HepG2 (cell line): ENCODE results near the gene IRAK2. TPM values are rescaled to one million over a fixed set of nuclear protein-coding genes. Genes with fewer than 3 reads are reported as not detected.
A peak's percentile ranks its signal among the peaks of the same experiment; 100 is the strongest.

Experiments
- CSRNP2 ChIP-seq: sonication (generic); formaldehyde crosslinking; conservative IDR thresholded peaks from 2 replicates; pipeline ENCODE4 v1.8.0; 2022; ENCODE audit warnings: low read depth, missing genetic modification reagents
- HES4 ChIP-seq: sonication (generic); formaldehyde crosslinking; IDR thresholded peaks from 2 replicates; pipeline ENCODE4 v1.9.0; 2021; ENCODE audit warnings: mild to moderate bottlenecking, missing genetic modification reagents, borderline replicate concordance
- SKIL ChIP-seq: sonication (generic); formaldehyde crosslinking; IDR thresholded peaks from 2 replicates; pipeline ENCODE4 v1.8.0; 2022; ENCODE audit warnings: missing genetic modification reagents, mild to moderate bottlenecking, moderate library complexity, borderline replicate concordance
- SP1 ChIP-seq, 2 experiments: fragments of 450-650 bp in 1 of 2; sonication (generic) in 1 of 2; formaldehyde crosslinking in 1 of 2; IDR thresholded peaks; 2 replicates each; pipeline versions ENCODE4 v1.4.0 to v1.6.1; 2016 to 2020; ENCODE audit warnings: missing genetic modification reagents in 1 of 2
- ZBED4 ChIP-seq: sonication (generic); formaldehyde crosslinking; IDR thresholded peaks from 2 replicates; pipeline ENCODE4 v1.4.0; 2020; ENCODE audit warnings: missing genetic modification reagents, borderline replicate concordance
- ZNF281 ChIP-seq: sonication (generic); formaldehyde crosslinking; IDR thresholded peaks from 2 replicates; pipeline ENCODE4 v1.4.0; 2020; ENCODE audit warnings: missing genetic modification reagents, borderline replicate concordance
- ZNF354B ChIP-seq: sonication (generic); formaldehyde crosslinking; IDR thresholded peaks from 2 replicates; pipeline ENCODE4 v1.8.0; 2022; ENCODE audit warnings: mild to moderate bottlenecking, missing genetic modification reagents
- ZNF569 ChIP-seq: sonication (generic); formaldehyde crosslinking; IDR thresholded peaks from 2 replicates; pipeline ENCODE4 v1.5.0; 2020; ENCODE audit warnings: mild to moderate bottlenecking, missing genetic modification reagents, moderate library complexity, borderline replicate concordance
- ZNF646 ChIP-seq: sonication (generic); formaldehyde crosslinking; IDR thresholded peaks from 2 replicates; pipeline ENCODE4 v1.9.0; 2021; ENCODE audit warnings: mild to moderate bottlenecking, missing genetic modification reagents
- polyA plus RNA-seq, 8 experiments: library from polyadenylated mRNA; depleted of rRNA in 3 of 8; stranded (reverse) in 7 of 8; unstranded in 1 of 8; fragments of >200 nt; fragmentation: Illumina TruSeq in 4 of 8; extraction: Trizol in 4 of 8; gene quantifications; 2 replicates each; pipeline versions ENCODE4 v1.2.1 to v1.2.3, GENCODE V29; 2011 to 2016; ENCODE audit warnings: low read depth in 4 of 8, missing spikeins in 1 of 8, mixed read lengths in 1 of 8; ENCODE audit not compliant: insufficient read depth in 1 of 8
- total RNA-seq, 5 experiments: library from RNA; depleted of rRNA; stranded (reverse); fragments of >200 nt; fragmentation: Illumina TruSeq; extraction: Trizol; gene quantifications; 2 replicates each; pipeline ENCODE4 v1.2.3, GENCODE V29; 2016; ENCODE audit warnings: low read depth in 1 of 5

IRAK2 gene
- total and polyA plus RNA-seq, 2 of the 13 experiments (the other 11 are each of a cell fraction or from before 2014, with no cell fraction given), result 13.1 to 23.3 TPM

GRCh38 chr3:10164546-10165393 lies at the start of gene IRAK2 (continued):
- TF ChIP-seq ZNF646 (no peak), ZNF569 (no peak), HES4 (no peak), CSRNP2 (CRISPR knock-in tag) (no peak), SKIL (CRISPR knock-in tag) (peak; percentile 55), ZNF281 (CRISPR knock-in tag) (no peak), SP1 (IDR thresholded peaks at IDR 0.05) (no peak), SP1 (CRISPR knock-in tag; IDR thresholded peaks at IDR 0.05) (peak; percentile 92), ZNF354B (CRISPR knock-in tag) (no peak), ZBED4 (CRISPR knock-in tag) (peak; percentile 97)
